OCI-LY3 (cell line): ENCODE data around the gene PLEKHA8.

Experiments used
- CTCF ChIP-seq: fragments of 200-600, 300-600 bp; sonication (generic); IDR thresholded peaks from 2 replicates; pipeline ENCODE4 v1.5.1; 2014; ENCODE audit warnings: antibody characterized with exemption, low read length, low read depth
- EZH2phosphoT487 ChIP-seq: fragments of 200-600 bp; shearing (Covaris generic); IDR thresholded peaks from 2 replicates; pipeline ENCODE4 v1.6.1; 2018; ENCODE audit warnings: antibody characterized with exemption, mixed run types, low read depth

GRCh38 chr7:30154111-30154587 lies 125.9 kb downstream of the PLEKHA8 start:
- no peak for TF ChIP-seq CTCF
- no peak for TF ChIP-seq EZH2phosphoT487
